DND-41 (cell line): ENCODE results near the gene SENP8.
"Not testable (repeated sequence)": the region's sequence is repeated elsewhere in the genome, so short reads cannot be mapped to it uniquely, and the experiment has no call there.

Experiments used
- ATAC-seq: fragments of 200-7000 bp; cut with Tn5 transposase; 3 replicates; pipeline ENCODE4 v1.9.1; 2021; ENCODE audit warnings: low read depth; ENCODE audit not compliant: insufficient read depth
- DNase-seq: peaks from one replicate; pipeline ENCODE4 v3.0.0-alpha.2; 2020
- H2AFZ ChIP-seq: 2 replicates; pipeline ENCODE4 v1.6.0; 2012; ENCODE audit warnings: low read depth, low read length
- H3K27ac ChIP-seq: 2 replicates; pipeline ENCODE4 v1.5.1; 2012; ENCODE audit warnings: low read length, inconsistent platforms
- H3K27me3 ChIP-seq: fragments of 200-600 bp; sonication (generic); 2 replicates; pipeline ENCODE4 v1.6.0; 2012; ENCODE audit warnings: low read length, mild to moderate bottlenecking, inconsistent platforms; ENCODE audit not compliant: insufficient read depth, poor library complexity
- H3K36me3 ChIP-seq: 2 replicates; pipeline ENCODE4 v1.5.1; 2012; ENCODE audit warnings: low read length, inconsistent platforms; ENCODE audit not compliant: insufficient read depth
- H3K4me1 ChIP-seq: 2 replicates; pipeline ENCODE4 v1.5.1; 2012; ENCODE audit warnings: mild to moderate bottlenecking, low read length; ENCODE audit not compliant: insufficient read depth
- H3K4me2 ChIP-seq: 2 replicates; pipeline ENCODE4 v1.6.0; 2012; ENCODE audit warnings: mild to moderate bottlenecking, moderate library complexity, low read length, inconsistent platforms; ENCODE audit not compliant: insufficient read depth
- H3K4me3 ChIP-seq, 2 experiments: fragments of 200-600 bp in 1 of 2; shearing (Covaris generic) in 1 of 2; 2 replicates each; pipeline ENCODE4 v1.5.1; 2012 to 2016; ENCODE audit warnings: inconsistent platforms in 2 of 2, low read length in 2 of 2, mild to moderate bottlenecking in 2 of 2, low read depth in 1 of 2, moderate library complexity in 1 of 2
- H3K79me2 ChIP-seq: 2 replicates; pipeline ENCODE4 v1.6.0; 2012; ENCODE audit warnings: low read length, inconsistent platforms; ENCODE audit not compliant: insufficient read depth
- H3K9ac ChIP-seq: 2 replicates; pipeline ENCODE4 v1.6.0; 2012; ENCODE audit warnings: low read depth, mild to moderate bottlenecking, inconsistent platforms, low read length, moderate library complexity
- H3K9me3 ChIP-seq: 2 replicates; pipeline ENCODE4 v1.5.1; 2012; ENCODE audit warnings: low read length, moderate library complexity, mild to moderate bottlenecking, inconsistent platforms; ENCODE audit not compliant: insufficient read depth, severe bottlenecking
- H4K20me1 ChIP-seq: 2 replicates; pipeline ENCODE4 v1.6.0; 2012; ENCODE audit warnings: low read length; ENCODE audit not compliant: insufficient read depth
- EZH2 ChIP-seq: IDR thresholded peaks from 3 replicates; pipeline ENCODE4 v1.6.1; 2012; ENCODE audit warnings: borderline replicate concordance, low read depth, mild to moderate bottlenecking, moderate library complexity, low read length, inconsistent platforms; ENCODE audit not compliant: severe bottlenecking
- TF ChIP-seq, protein P1 (sequence below): IDR thresholded peaks from 2 replicates; pipeline ENCODE4 v1.5.1; 2012; ENCODE audit warnings: borderline replicate concordance, low read length, moderate library complexity, mild to moderate bottlenecking; ENCODE audit not compliant: poor library complexity, severe bottlenecking; ENCODE audit errors: extremely low read depth

The SENP8 gene

GRCh38 chr15:72168808-72169190 lies 50.6 kb downstream of the SENP8 start:
- DNase-seq (no peak), ATAC-seq (no peak)
- Histone ChIP-seq H3K4me2 (peak overlapping the region; percentile 18), H3K4me1 (peaks cover 18% of the 10 kb centered on the region), H3K4me3 (no peak overlapping the region), H3K27ac (no peak overlapping the region), H3K27me3 (no peaks in the 10 kb centered on the region), H2AFZ (no peak overlapping the region), H4K20me1 (no peaks in the 10 kb centered on the region), H3K9me3 (no peaks in the 10 kb centered on the region), H3K36me3 (no peaks in the 10 kb centered on the region), H3K79me2 (no peaks in the 10 kb centered on the region), H3K9ac (no peak overlapping the region)
- TF ChIP-seq EZH2, result no peak
- TF ChIP-seq, protein P1, sequence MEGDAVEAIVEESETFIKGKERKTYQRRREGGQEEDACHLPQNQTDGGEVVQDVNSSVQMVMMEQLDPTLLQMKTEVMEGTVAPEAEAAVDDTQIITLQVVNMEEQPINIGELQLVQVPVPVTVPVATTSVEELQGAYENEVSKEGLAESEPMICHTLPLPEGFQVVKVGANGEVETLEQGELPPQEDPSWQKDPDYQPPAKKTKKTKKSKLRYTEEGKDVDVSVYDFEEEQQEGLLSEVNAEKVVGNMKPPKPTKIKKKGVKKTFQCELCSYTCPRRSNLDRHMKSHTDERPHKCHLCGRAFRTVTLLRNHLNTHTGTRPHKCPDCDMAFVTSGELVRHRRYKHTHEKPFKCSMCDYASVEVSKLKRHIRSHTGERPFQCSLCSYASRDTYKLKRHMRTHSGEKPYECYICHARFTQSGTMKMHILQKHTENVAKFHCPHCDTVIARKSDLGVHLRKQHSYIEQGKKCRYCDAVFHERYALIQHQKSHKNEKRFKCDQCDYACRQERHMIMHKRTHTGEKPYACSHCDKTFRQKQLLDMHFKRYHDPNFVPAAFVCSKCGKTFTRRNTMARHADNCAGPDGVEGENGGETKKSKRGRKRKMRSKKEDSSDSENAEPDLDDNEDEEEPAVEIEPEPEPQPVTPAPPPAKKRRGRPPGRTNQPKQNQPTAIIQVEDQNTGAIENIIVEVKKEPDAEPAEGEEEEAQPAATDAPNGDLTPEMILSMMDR, result no peak

DNA sequence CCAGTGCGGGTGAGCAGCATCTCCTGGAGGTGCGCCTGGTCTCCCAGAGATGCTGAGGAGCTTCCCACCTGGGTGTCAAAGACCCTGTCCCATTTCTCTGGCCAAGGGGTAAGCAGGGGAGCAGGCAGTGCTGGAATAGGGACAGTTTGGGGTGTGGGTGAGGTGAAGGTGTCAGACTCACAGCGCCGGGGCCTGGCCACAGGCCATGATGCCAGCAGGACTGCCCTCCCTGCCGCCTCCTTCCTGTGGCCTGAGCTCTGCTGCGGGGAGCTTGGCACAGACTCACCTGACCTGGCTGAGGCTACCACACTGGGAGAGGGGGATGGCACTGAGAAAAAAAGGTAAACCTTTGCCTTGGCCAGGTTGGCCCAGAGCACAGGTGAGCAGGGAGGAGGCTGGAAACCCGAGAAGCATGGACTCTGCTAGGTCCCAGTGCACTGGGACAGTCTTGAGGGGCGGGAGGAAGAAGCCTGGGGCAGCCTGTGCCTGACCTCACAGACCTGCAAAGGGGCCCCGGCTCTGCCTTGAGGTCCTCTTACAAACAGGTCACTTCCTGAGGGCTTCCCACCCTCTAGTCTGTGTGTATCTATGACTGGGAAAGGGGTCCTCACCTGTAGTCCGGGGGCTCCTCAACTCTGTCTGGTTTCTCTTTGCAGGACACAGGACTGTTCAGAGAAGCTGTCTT lies 51.2 kb downstream of the SENP8 start:
- DNase-seq (no peak), ATAC-seq (no peak)
- Histone ChIP-seq H2AFZ (no peak overlapping the region), H3K4me3 (no peak overlapping the region), H3K9ac (no peak overlapping the region), H3K36me3 (no peaks in the 10 kb centered on the region), H3K79me2 (no peaks in the 10 kb centered on the region), H4K20me1 (no peaks in the 10 kb centered on the region), H3K4me1 (peaks cover 18% of the 10 kb centered on the region), H3K9me3 (no peaks in the 10 kb centered on the region), H3K27ac (no peak overlapping the region), H3K4me2 (no peak overlapping the region), H3K27me3 (no peaks in the 10 kb centered on the region)
- TF ChIP-seq EZH2, result no peak
- TF ChIP-seq, protein P1, result no peak

DNA sequence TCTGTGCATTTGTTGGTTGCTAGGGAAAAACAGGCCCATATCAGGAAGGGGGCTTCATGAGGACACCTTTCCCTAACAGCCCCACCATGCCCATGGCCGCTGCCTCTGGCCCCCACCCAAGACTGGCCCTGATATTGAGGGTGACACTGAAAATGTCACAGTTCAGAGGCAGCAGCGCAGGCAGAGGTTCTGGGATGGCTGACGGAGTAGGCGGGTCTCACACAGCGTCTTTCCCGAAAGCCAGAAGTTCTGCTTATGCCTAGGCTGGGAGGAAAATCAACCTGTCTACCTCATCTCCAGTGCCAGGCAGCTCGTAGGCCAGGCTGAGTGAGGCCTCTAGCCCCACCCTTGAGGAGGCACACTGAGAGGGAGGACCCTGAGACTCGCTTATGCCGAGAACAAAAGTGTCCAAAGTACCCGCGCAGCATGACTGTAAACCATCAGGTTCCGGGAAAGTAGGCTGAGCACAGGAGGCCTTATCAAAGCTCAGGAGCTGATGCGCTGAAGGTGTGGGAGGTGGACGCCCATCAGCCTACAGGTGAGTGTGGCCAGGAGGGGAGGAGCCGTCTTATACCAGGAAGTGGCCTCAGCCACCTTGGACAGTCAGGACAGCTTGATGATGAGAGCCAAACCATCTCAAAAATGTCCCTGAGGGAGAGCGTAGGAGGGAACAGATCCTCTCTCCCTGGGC lies 51.9 kb downstream of the SENP8 start:
- H3K4me2 ChIP-seq, result no peak overlapping the region
- no peaks in the 10 kb centered on the region for H3K27me3 ChIP-seq
- TF ChIP-seq, protein P1, result no peak
- no peak for TF ChIP-seq EZH2
- no peak for DNase-seq
- no peak overlapping the region for H3K4me3 ChIP-seq
- H3K9me3 ChIP-seq, result no peaks in the 10 kb centered on the region
- no peak for ATAC-seq
- no peaks in the 10 kb centered on the region for H4K20me1 ChIP-seq
- H3K79me2 ChIP-seq, result no peaks in the 10 kb centered on the region
- no peak overlapping the region for H3K27ac ChIP-seq
- peaks cover 18% of the 10 kb centered on the region for H3K4me1 ChIP-seq
- no peaks in the 10 kb centered on the region for H3K36me3 ChIP-seq
- H3K9ac ChIP-seq, result no peak overlapping the region
- no peak overlapping the region for H2AFZ ChIP-seq

DNA sequence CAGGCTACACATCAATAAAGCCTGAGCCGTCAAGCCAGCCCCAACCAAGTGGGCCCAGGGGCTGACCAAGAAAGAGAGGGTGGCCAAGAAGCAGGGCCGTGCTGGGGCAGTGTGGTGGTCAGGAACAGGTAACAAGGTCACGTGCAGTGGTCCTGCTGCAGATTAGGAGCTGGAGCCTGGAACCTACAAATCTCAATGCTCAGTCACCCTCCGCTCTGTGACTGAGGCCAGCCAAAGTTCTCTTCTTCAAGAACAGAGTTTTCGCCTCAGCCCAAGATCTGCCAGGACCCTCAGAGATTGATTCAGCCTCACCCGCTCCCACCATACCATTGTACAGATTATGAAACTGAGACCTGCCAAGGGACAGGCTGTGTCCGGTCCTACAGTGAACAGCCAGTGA lies 52.5 kb downstream of the SENP8 start:
- peaks cover 18% of the 10 kb centered on the region for H3K4me1 ChIP-seq
- H3K4me3 ChIP-seq, result no peak overlapping the region
- ATAC-seq, result no peak
- no peaks in the 10 kb centered on the region for H3K36me3 ChIP-seq
- TF ChIP-seq, protein P1, result no peak
- no peak for TF ChIP-seq EZH2
- no peak for DNase-seq
- no peaks in the 10 kb centered on the region for H3K79me2 ChIP-seq
- no peak overlapping the region for H3K4me2 ChIP-seq
- no peak overlapping the region for H3K9ac ChIP-seq
- no peak overlapping the region for H2AFZ ChIP-seq
- H3K27ac ChIP-seq, result no peak overlapping the region
- H4K20me1 ChIP-seq, result no peaks in the 10 kb centered on the region
- no peaks in the 10 kb centered on the region for H3K9me3 ChIP-seq
- no peaks in the 10 kb centered on the region for H3K27me3 ChIP-seq

GRCh38 chr15:72171978-72172377 lies 53.8 kb downstream of the SENP8 start:
- not testable (repeated sequence) for H3K36me3 ChIP-seq

More at GRCh38 chr15:72171978-72172377, 53.8 kb downstream of the SENP8 start:
- H3K4me3 ChIP-seq, H3K27me3 ChIP-seq, H4K20me1 ChIP-seq, H3K27ac ChIP-seq, DNase-seq, ATAC-seq, H2AFZ ChIP-seq, H3K79me2 ChIP-seq, H3K4me2 ChIP-seq, H3K9ac ChIP-seq, H3K9me3 ChIP-seq: not testable (repeated sequence)
- peaks cover 18% of the 10 kb centered on the region for H3K4me1 ChIP-seq
